Endodermal cell (in vitro differentiated cells): ENCODE measurements around the gene KIF1A. TPM values are rescaled to one million over a fixed set of nuclear protein-coding genes. Genes with fewer than 3 reads are reported as not detected.

Source experiments
- DNase-seq: peaks from one replicate; pipeline ENCODE4 v3.0.0-alpha.2; 2017
- H3K27ac ChIP-seq: 2 replicates; pipeline ENCODE4 v1.5.1; 2013; ENCODE audit warnings: mild to moderate bottlenecking, low read depth, low read length, moderate library complexity
- H3K27me3 ChIP-seq: 2 replicates; pipeline ENCODE4 v1.6.1; 2013; ENCODE audit warnings: mild to moderate bottlenecking, low read length, moderate library complexity; ENCODE audit not compliant: insufficient read depth, control insufficient read depth, poor library complexity, severe bottlenecking
- H3K36me3 ChIP-seq: 2 replicates; pipeline ENCODE4 v1.7.0; 2013; ENCODE audit warnings: mild to moderate bottlenecking, low read length, moderate library complexity; ENCODE audit not compliant: control insufficient read depth, insufficient read depth
- H3K4me1 ChIP-seq: one replicate; pipeline ENCODE4 v1.7.0; 2013; ENCODE audit warnings: low read length; ENCODE audit not compliant: control insufficient read depth, insufficient read depth
- H3K4me3 ChIP-seq: 2 replicates; pipeline ENCODE4 v1.5.1; 2013; ENCODE audit warnings: mild to moderate bottlenecking, low read length, moderate library complexity
- H3K9ac ChIP-seq: 2 replicates; pipeline ENCODE4 v1.6.1; 2013; ENCODE audit warnings: mild to moderate bottlenecking, low read length, moderate library complexity; ENCODE audit not compliant: poor library complexity, severe bottlenecking; ENCODE audit errors: extremely low read depth
- H3K9me3 ChIP-seq: 2 replicates; pipeline ENCODE4 v1.6.1; 2013; ENCODE audit warnings: mild to moderate bottlenecking, low read length, moderate library complexity; ENCODE audit not compliant: control insufficient read depth
- H3K27ac Mint-ChIP-seq: 2 replicates; pipeline ENCODE4 v1.8.0; 2020; ENCODE audit warnings: mixed read lengths
- H3K27me3 Mint-ChIP-seq: 2 replicates; pipeline ENCODE4 v1.8.0; 2021; ENCODE audit warnings: mild to moderate bottlenecking, mixed read lengths; ENCODE audit not compliant: insufficient read depth
- H3K36me3 Mint-ChIP-seq: 2 replicates; pipeline ENCODE4 v1.8.0; 2020; ENCODE audit warnings: low read depth, mixed read lengths
- H3K4me1 Mint-ChIP-seq: 2 replicates; pipeline ENCODE4 v1.8.0; 2020; ENCODE audit warnings: mixed read lengths
- H3K4me3 Mint-ChIP-seq: 2 replicates; pipeline ENCODE4 v1.8.0; 2020; ENCODE audit warnings: mild to moderate bottlenecking, moderate library complexity, mixed read lengths
- H3K9me3 Mint-ChIP-seq: 2 replicates; pipeline ENCODE4 v1.8.0; 2020; ENCODE audit warnings: mild to moderate bottlenecking, mixed read lengths
- WGBS, 2 experiments: methylation state at CpG; one replicate each; pipeline versions ENCODE4 v1.1.5 to v1.1.7; 2013; ENCODE audit warnings: missing lambda C conversion rate in 2 of 2, mixed read lengths in 1 of 2; ENCODE audit not compliant: insufficient coverage in 1 of 2, insufficient read length in 1 of 2; 5-methylcytosine and 5-hydroxymethylcytosine counted together
- long read RNA-seq, 4 experiments: library from polyadenylated mRNA in 2 of 4; library from RNA in 1 of 4; library from capped mRNA in 1 of 4; stranded (forward) in 3 of 4; unstranded in 1 of 4; transcript quantifications; one replicate each; pipeline ENCODE4 v2.0.0, GENCODE V29; 2020 to 2021; ENCODE audit warnings: inconsistent platforms in 1 of 4
- polyA plus RNA-seq, 2 experiments: library from polyadenylated mRNA; stranded (reverse); fragments of 50-300 nt; gene quantifications; one replicate each; pipeline ENCODE4 v1.2.3, GENCODE V29; 2013
- total RNA-seq, 2 donors: library from RNA; stranded (reverse); fragmentation: NEBNext Ultra II Directional in 1 of 2; extraction: Animal tissue kit (Norgen Biotek cat#: 25700) in 1 of 2; gene quantifications; 2 replicates in 1 of 2; 3 replicates in 1 of 2; pipeline ENCODE4 v1.2.1, GENCODE V29; 2021
- TF ChIP-seq, protein P1 (sequence below): fragments of 200-600 bp; sonication (generic); conservative IDR thresholded peaks from 2 replicates; pipeline ENCODE4 v1.5.0; 2021; ENCODE audit warnings: antibody characterized with exemption, mild to moderate bottlenecking

The KIF1A gene
- total RNA-seq: 10 to 100 TPM; 58.8 to 83.1 TPM
- 48.4 TPM for polyA plus RNA-seq (2013, experiment 1 of 2)
- polyA plus RNA-seq (2013, experiment 2 of 2): 41.1 TPM
- long read RNA-seq, experiment 1, partial matches to known transcripts: 1 of 14 reads
- long read RNA-seq, experiment 1, other reads (novel, unspliced or antisense): 13 of 14 reads
- long read RNA-seq, experiment 2, partial matches to known transcripts: 7 of 42 reads
- long read RNA-seq, experiment 2, other reads (novel, unspliced or antisense): 35 of 42 reads
- long read RNA-seq, experiment 3, partial matches to known transcripts: 20 of 51 reads
- long read RNA-seq, experiment 3, other reads (novel, unspliced or antisense): 31 of 51 reads
- long read RNA-seq, experiment 4, partial matches to known transcripts: 12 of 13 reads
- long read RNA-seq, experiment 4, other reads (novel, unspliced or antisense): 1 of 13 reads

GRCh38 chr2:240819858-240820606, at the start of gene KIF1A:
Gene KIF1A (minus strand): TSS chr2:240820219. CDS start chr2:240797752, 22,467 bp downstream.
- H3K27me3 Mint-ChIP-seq: peaks cover 56% of the 10 kb centered on the region
- peaks cover 10% of the 10 kb centered on the region for H3K9me3 Mint-ChIP-seq
- Histone ChIP-seq H3K27ac (peak within 1 kb of the TSS; percentile 79), H3K4me1 (no peaks in the 10 kb centered on the region), H3K9me3 (no peaks in the 10 kb centered on the region), H3K9ac (peak within 1 kb of the TSS; percentile 11), H3K27me3 (peaks cover 53% of the 10 kb centered on the region), H3K4me3 (peak within 1 kb of the TSS; percentile 69), H3K36me3 (no peaks in the 10 kb centered on the region)
- H3K36me3 Mint-ChIP-seq: no peaks in the 10 kb centered on the region
- DNase-seq: peak; percentile 91
- WGBS, 2 experiments: 0% methylated on average over 2 to 104 of the region's 104 CpGs
- peaks cover 3% of the 10 kb centered on the region for H3K4me1 Mint-ChIP-seq
- no peak within 1 kb of the TSS for H3K27ac Mint-ChIP-seq
- peak within 1 kb of the TSS; percentile 49 for H3K4me3 Mint-ChIP-seq
- TF ChIP-seq, protein P1, sequence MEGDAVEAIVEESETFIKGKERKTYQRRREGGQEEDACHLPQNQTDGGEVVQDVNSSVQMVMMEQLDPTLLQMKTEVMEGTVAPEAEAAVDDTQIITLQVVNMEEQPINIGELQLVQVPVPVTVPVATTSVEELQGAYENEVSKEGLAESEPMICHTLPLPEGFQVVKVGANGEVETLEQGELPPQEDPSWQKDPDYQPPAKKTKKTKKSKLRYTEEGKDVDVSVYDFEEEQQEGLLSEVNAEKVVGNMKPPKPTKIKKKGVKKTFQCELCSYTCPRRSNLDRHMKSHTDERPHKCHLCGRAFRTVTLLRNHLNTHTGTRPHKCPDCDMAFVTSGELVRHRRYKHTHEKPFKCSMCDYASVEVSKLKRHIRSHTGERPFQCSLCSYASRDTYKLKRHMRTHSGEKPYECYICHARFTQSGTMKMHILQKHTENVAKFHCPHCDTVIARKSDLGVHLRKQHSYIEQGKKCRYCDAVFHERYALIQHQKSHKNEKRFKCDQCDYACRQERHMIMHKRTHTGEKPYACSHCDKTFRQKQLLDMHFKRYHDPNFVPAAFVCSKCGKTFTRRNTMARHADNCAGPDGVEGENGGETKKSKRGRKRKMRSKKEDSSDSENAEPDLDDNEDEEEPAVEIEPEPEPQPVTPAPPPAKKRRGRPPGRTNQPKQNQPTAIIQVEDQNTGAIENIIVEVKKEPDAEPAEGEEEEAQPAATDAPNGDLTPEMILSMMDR: no peak

GRCh38 chr2:240869109-240869955, 49.3 kb upstream of the KIF1A start:
- Mint-ChIP-seq H3K4me1 (peaks cover 7% of the 10 kb centered on the region), H3K27me3 (no peaks in the 10 kb centered on the region), H3K4me3 (no peak overlapping the region), H3K36me3 (no peaks in the 10 kb centered on the region), H3K9me3 (no peaks in the 10 kb centered on the region), H3K27ac (no peak overlapping the region)
- H3K27ac ChIP-seq: no peak overlapping the region
- peaks cover 2% of the 10 kb centered on the region for H3K4me1 ChIP-seq
- no peaks in the 10 kb centered on the region for H3K9me3 ChIP-seq
- H3K27me3 ChIP-seq: no peaks in the 10 kb centered on the region
- DNase-seq: no peak
- no peak overlapping the region for H3K9ac ChIP-seq
- no peak overlapping the region for H3K4me3 ChIP-seq
- H3K36me3 ChIP-seq: no peaks in the 10 kb centered on the region
- WGBS, 2 experiments: 96 to 97% methylated on average over 15 to 25 of the region's 25 CpGs
- TF ChIP-seq, protein P1: no peak
